CD4-positive, alpha-beta T cell treated with Interleukin-6 at 100 ng/mL for 8 hours (primary cell): ENCODE measurements around the gene DHX57.
"Not testable (repeated sequence)": the region's sequence is repeated elsewhere in the genome, so short reads cannot be mapped to it uniquely, and the experiment has no call there.

Experiments
- DNase-seq: peaks from one replicate; pipeline ENCODE4 v3.0.0-alpha.2; 2020; ENCODE audit warnings: mixed read lengths, low spot score

DHX57 gene

DNA sequence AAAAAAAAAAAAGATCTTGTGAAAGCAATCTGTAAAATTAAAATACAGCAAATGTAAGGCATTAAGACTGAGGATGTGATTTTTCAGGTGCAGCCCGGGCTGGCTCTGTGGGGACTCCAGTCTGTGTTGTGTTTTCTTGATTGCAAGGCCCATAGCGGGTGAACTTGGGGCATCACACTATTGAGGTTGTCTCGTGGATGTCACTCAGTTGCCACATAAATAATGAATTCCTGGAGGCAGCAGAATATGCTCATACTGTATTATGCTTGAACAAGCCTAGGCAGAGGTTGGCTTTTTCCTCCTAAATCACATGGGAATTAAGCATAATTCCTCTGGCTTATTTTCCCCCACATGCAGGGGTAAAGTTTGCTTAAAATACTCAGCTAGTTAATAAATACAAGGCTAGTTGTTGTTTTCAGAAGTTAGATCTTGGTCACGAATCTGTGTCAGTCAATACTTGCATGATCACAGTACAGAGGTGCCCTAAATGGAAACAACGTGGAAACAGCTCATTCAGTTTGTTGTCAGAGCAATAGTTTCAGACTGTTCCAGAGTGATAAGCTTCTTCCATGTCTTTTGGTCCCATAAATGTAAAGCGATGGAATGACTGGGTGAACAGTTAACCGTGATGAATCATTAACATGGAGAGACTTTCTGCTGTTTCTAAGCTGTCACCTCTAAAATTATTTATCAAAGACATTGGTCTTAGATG lies 81.3 kb downstream of the DHX57 start:
- DNase-seq = no peak

DNA sequence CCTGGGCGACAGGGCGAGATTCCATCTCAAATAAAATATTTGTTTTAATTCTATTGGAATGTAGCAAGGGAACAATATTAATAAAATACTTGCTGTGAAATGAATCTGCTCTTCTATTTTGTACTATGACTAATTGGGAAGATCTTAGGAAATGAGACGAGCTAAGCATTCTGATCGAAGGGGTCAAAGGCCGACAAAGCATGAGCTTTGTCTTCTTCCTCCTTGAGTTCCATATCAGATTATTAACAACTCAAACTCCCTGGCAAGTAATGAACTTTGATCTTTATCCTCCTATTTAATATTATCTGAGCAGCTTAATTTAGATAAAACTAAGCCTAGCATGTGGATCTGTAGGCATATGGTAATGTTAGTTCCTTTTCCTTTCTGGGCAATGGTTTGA lies 82.2 kb downstream of the DHX57 start:
- no peak for DNase-seq

DNA sequence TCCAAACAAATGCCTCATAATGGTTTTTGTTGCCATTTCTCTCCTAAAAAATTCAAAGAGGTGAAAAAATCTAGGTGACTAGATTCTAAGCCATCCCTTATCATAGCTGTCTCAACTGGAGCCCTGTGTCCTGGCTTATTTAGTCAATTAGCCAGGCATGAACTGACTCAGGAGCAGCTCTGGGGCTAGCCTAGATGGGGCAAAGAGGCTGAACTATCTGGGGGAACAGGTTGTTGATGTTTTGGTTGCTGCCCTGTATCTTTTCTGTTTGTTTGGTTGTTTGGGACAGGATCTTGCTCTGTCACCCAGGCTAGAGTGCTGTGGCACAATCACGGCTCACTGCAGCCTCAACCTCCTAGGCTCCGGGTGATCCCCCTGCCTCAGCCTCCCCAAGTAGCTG lies 83.0 kb downstream of the DHX57 start:
- no peak for DNase-seq

DNA sequence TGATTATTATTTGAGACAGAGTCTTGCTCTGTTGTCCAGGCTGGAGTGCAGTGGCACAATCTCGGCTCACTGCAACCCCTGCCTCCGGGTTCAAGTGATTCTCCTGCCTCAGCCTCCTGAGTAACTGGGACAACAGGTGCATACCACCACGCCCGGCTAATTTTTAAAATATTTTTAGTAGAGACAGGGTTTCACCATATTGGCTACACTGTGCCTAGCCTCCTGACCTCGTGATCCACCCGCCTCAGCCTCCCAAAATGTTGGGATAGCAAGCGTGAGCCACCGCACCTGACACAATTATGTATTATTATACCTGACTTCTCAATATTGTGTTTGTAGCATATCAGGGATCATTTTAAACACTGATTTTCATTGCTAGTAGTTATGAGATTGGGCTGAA lies 83.4 kb downstream of the DHX57 start:
- not testable (repeated sequence) for DNase-seq

DNA sequence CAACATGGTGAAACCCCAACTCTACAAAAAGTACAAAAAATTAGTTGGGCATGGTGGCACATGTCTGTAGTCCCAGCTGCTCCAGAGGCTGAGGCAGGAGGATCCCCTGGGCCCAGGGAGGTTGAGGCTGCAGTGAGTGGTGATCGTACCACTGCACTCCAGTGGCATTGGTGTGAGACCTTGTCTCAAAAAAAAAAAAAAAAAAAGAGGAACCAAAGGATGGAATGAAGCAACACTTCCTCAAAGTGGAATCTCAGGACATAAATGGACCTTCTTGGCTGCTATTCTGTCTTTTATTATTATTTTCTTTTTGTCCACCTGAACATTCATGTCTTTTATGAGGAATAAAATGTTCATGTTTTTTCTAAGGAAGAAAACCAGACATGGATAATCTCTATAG lies 84.0 kb downstream of the DHX57 start:
- DNase-seq = no peak

DNA sequence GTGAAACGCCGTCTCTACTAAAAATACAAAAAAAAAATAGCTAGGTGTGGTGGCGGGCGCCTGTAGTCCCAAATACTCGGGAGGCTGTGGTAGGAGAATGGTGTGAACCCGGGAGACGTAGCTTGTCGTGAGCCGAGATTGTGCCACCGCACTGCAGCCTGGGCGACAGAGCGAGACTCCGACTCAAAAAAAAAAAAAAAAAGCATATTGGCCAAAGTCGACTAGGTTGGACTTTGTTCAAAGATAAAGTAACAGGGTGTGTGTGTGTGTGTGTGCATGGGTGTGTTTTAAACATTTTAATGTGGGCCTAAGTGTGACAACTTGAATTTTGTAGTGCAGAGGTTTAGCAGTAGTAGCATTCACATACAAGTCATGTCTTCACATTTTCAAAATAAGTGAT lies 86.0 kb downstream of the DHX57 start:
- DNase-seq = no peak

DNA sequence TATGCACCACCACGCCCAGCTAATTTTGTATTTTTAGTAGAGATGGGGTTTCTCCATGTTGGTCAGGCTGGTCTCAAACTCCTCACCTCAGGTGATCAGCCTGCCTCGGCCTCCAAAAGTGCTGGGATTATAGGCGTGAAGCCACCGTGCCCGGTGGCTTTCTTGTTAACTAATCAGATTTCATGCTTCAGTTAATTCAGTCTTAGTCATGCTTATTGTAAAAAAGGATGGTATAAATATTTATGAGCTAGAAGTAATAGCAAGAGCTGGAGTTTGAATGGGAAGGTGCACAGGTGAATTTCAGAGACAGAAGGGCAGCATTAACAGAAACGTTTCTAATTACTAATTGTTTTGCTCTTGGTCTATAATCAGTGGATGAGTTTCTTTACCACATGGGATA lies 87.4 kb downstream of the DHX57 start:
- no peak for DNase-seq

DNA sequence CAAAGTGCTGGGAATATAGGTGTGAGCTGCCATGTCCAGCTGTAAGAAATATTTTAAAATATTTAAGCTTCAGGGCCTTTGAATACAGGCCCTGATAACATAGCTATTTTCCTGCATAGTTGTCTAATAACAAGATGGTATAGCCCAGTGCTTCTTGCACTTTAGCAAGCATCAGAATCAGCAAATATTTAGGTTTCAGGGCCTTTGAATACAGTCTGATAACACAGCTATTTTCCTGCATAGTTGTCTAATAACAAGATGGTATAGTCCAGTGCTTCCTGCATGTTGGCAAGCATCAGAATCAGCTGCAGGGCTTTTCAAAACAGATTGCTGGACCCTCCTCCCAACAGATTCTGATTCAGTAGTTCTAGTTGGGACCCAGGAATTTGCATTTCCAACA lies 92.1 kb downstream of the DHX57 start:
- no peak for DNase-seq

DNA sequence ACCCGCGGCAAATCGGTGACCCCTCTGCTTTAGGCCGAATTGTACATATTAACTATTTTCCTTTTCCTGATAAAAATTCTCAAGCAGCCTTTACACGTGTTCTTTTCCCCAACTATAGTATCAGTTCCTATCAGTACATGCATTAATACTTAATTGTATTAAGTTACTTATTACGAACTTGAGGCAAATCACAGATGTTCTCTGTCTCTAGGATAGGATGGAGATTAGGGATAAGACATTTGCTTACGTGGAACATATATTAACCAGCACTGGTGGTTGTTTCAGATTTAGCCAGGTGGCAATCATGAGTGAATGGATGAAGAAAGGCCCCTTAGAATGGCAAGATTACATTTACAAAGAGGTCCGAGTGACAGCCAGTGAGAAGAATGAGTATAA lies 97.0 kb downstream of the DHX57 start:
- DNase-seq = no peak

DNA sequence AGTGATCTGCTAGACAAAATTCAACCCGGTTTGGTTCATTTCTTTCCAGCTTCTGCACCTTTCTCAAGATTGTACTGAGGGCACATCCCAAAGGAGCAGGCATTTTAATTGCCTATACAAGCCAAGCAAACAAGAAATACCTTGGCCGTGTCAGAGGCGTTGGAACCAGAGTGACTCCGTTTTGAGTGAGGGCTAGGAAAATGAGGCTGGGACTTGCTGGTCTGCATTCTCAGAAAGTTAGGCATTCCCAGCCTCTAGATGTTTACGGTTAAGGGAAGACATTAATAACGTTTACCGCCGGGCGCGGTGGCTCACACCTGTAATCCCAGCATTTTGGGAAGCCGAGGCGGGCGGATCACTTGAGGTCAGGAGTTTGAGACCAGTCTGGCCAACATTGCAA lies 99.2 kb downstream of the DHX57 start:
- DNase-seq = no peak

DNA sequence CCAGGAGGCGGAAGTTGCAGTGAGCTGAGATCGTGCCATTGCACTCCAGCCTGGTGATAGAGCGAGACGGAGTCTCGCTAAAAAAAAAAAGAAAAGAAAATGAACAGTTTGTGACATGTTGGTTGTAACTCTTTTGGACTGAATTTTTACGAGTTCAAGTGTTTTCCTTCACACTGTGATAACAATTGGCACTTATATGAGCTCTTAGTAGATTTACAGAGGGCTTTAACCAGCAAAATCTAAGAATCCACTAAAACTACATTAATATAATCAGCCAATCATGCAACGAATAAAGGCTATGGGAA lies 99.9 kb downstream of the DHX57 start:
- no peak for DNase-seq

DNA sequence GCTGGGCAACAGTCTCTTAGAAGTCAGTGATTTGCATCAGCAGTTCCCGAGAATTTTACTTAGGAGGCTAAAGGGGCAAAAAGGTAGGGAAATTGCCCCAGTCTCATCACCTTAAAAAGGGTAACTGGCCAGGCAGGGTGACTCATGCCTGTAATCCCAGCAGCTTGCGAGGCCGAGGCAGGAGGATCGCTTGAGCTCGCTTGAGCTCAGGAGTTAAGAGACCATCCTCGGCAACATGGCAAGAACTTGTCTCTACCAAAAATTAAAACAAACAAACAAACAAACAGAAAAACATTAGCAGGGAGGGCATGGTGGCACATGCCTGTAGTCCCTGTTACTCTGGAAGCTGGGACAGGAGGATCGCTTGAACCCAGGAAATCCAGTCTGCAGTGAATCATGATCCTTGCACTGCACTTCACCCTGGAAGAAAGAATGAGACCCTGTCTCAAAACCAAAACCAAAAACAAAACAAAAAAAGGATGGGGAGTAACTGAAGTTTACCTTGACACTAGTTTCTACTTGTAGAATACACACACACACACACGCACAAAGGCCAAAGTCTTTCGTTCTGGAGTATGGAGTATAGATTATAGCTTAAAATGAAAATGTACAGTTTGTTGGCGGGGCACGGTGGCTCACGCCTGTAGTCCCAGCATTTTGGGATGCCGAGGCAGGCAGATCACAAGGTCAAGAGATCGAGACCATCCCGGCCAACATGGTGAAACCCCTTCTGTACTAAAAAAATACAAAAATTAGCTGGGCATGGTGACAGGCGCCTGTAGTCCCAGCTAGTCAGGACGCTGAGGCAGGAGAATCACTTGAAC lies 100.4 kb downstream of the DHX57 start:
- DNase-seq = no peak

DNA sequence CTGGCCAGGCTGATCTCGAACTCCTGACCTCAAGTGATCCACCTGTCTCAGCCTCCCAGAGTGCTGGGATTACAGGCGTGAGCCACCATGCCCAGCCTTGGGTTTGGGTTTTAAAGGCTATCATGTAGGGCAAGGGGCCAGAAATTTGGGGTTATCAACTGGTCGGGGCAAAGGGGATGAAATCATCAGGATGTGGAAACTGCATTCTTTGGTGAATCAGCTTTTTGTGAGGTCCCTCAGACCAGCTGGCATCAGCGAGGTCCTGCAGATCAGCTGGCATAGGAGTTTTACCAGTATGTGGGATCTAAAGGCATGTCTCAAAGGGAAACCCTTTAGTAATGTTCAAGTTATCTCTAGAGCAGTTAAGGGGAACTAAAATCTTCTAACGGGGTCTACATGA lies 104.1 kb downstream of the DHX57 start:
- DNase-seq = no peak

DNA sequence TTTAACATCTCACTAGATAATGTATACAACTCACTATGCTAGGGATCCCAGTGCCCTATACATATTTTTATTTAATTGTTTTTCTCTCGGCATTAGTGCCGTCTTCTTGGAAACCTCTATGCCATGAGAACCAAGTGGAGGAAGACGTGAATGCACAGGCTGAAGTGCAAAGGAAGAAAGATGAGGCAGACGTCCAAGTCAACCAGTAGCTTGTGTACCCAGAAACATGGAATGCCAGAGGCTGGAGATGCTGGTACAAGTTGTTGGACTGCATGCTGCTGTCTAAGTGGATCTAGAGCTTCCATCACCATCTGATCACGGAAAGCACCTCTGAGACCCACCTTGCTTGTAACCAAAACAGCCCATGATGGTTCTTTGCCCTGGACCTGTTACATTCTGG lies 110.2 kb downstream of the DHX57 start:
- no peak for DNase-seq

DNA sequence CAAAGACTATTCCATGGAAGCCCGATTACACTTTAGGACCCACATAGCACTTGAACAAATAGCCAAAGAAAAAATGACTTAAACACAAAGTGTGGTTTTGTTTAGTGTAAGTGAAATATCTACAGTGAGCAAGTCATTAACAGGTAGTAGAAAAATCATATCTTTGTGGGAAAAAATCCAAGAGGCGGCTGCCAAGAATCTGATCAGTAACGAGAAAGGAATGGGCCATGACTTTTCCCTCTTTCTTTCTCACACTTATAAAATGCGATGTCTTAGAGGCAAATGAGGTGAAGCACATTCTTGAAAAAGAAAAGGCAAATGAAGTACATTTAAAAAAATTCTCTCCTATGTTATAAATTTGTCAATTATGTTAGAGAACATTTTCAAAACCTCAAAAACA lies 110.6 kb downstream of the DHX57 start:
- DNase-seq = no peak

DNA sequence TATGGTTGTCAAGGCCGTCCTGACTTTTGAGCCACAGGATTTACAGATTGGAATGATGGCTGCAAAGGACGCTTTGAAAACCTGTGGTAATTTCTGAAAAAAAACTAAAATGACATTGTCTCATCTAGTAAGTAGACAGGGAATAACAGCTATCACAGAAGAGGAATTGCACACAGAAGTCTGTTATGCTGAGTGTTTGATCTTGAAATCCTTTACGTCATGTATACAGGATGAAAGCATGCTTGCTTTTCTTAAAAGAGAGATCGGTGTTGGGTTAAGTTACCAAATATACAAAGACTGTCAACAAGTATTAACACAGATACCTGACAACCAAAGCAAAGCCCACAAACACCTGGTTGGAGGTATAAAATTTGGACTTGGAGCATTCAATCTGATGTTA lies 112.0 kb downstream of the DHX57 start:
- DNase-seq = no peak

DNA sequence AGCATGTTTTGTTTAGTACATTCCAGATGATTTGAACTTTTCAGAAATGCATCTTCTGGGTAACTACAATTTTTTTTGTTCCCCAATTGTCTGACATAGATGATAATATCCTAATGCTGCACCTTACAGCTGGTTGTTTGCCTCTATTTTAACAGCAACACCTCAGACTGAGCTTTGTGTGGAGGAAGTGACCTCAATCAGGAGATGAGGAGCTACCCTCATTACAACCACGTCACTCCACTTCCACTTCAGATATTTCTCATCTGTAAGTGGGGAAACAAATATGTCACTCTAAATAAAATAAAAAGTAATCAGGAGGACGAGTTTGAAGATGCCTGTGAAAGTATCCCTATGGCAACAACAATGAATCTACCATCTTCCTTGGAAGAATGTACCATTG lies 112.5 kb downstream of the DHX57 start:
- no peak for DNase-seq

DNA sequence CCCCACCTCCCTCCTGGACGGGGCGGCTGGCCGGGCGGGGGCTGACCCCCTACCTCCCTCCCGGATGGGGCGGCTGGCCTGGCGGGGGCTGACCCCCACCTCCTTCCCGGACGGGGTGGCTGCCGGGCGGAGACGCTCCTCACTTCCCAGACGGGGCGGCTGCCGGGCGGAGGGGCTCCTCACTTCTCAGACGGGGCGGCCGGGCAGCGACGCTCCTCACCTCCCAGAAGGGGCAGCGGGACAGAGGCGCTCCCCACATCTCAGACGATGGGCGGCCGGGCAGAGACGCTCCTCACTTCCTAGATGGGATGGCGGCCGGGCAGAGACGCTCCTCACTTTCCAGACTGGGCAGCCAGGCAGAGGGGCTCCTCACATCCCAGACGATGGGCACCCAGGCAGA lies 119.8 kb downstream of the DHX57 start:
- not testable (repeated sequence) for DNase-seq

DNA sequence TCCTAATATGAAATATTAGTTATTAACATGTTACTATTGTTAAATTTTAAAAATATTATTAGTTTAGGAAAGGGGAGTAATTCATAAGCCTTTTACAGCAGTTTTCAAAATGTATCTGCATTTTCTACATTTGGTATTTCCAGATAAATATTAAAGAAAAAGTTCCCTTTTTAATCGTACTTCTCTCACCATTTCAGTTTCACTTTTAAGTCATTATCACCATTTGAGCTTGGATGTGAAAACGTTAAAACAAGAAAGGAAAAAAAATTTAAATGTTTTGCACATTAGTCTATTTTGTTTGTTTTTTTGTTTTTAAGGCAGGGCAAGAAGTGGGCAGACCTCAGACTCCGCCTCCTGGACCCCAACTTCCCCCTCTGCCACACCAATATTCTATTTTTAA lies 121.2 kb downstream of the DHX57 start:
- DNase-seq = no peak

DNA sequence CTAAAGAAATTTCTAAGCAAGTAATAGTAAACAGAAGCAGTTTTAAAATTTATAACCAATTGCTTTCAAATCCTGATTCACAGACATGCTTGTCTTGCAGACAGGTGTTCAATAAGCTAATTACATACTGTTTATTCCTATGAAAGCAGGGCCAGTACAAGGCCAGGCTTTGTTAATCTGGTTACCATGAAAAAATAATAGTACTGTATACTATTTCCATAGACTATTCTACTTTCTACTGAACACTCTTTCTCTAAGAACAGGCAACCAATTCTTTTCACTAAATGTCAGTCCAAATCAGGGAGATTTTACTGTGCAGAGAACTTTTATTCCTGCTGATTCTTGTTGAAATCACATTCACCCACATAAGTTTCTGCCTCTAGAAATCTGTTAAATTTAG lies 121.7 kb downstream of the DHX57 start:
- no peak for DNase-seq

DNA sequence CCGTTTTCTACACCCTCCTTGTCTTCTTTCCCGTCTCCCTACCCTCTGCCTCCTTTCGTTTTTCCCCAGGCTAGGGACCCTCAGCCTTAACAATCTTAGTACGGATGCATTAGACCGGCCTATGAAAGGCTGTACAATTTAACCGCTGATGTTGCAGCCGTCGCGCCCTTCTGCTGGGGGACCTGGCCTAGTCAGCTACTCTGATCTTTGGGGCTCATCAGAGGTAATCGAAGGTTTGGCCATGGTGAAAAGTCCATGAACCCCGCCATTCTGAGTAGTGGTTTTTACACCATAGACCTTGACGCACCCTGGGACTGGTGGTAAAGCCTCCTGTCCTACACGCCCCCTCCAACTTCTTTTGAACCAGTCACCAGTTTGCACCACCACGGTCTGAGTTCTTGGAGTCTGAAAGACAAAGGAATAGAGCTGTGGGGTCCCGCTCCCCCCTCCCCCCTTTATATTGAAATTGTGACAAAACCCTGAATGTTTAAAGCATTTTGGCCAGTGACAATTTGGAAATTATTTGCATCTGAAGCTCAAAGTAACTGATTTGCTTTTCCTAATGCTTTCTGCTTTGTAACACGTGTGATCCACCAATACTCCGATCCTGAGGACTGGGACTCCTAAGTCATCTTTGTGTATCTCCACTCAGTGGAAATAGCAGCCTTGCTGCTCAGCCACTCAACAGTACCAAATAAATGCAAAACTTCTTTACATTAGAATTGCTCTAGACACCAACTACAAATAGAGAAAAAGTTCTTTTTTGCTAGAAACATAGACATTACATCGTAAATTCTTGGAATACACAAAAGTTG lies 123.9 kb downstream of the DHX57 start:
- DNase-seq = no peak

DNA sequence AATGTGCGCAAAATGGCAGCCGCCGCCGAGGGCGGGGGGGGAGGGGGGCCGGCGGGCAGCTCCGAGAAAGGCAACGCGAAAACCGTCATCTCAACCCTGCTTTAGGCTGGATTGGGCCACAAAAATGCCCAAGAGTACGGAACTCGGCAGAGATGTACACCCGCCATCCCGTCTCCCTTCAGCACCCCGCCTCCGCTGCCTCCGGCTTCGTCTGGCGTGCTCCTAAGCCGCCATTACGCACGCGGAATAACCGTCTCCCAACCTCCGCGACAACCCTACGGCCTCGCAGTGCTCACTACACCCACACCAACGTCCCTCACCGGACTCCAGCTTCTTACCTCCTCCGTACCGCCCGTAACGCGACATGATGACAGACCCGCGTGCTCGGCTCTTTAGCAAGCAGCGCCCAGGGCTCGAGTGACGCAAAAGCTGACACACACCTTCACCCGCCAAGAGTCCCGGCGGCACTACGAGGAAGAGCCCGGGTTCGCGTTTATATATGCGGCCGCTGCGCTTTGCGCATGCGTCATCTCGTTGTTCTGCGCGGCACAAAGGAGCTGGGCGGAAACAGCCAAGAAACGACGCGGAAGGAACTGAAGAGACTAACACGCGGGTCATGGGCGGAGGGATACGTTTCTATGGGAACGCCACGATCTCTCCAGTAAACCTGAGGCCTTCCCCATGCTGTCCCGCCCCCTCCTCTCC lies 124.7 kb downstream of the DHX57 start, which contains the start of gene SRSF7:
Gene SRSF7 (minus strand): TSS at position 471 of the 705 bp plus-strand sequence. CDS start 105 bp downstream, at position 366.
- DNase-seq = peak; percentile 97
